ENCODE data around the gene PLXNC1. TPM values are rescaled to one million over a fixed set of nuclear protein-coding genes. Genes with fewer than 3 reads are reported as not detected.

Gene PLXNC1
- total and polyA plus RNA-seq, 2 of the 8 experiments (the other 6 are each of a cell fraction or from before 2014, with no cell fraction given): 0.83 to 2.0 TPM

DNA sequence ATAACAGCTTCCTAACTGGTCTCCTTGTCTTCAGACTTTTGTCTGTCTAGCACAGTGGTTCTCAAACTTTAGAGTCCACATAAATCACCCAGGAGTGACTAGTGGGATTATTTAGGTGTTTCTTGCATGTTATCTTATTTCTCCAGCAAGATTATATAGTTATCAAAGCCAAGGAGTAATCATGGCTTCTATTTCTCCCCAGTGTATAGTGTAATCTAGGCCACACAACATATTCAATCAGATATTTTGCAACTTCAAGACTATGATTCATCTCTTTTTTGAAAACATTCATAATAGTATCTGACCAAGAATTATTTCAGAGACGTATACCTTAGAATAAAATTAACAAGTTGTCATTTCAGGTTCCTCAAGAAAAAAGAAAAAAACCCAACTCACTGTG is 179.4 kb downstream of the PLXNC1 start:
- FAIRE-seq (no peak), DNase-seq (ENCODE audit: low read depth in 1 of 2, low spot score in 2 of 2) (no peak)
- 90% methylated on average over 1 of the region's 1 CpG; no CpG with 5 or more reads in 1 of the 2 experiments for WGBS, 2 experiments (ENCODE audit: extremely low coverage in 1 of 2, insufficient coverage in 1 of 2, insufficient read length in 1 of 2, insufficient replicate concordance in 2 of 2, low coverage in 1 of 2, low lambda C conversion rate in 2 of 2, missing lambda C conversion rate in 1 of 2)
- no peaks in the 10 kb centered on the region for H3K79me1 ChIP-seq (ENCODE audit: low read depth, low read length)
- no peak overlapping the region for H3K27ac ChIP-seq (ENCODE audit: low read depth, low read length)
- H4K5ac ChIP-seq (ENCODE audit: insufficient read length, low read depth, low read length): no peak overlapping the region
- no peaks in the 10 kb centered on the region for H4K20me1 ChIP-seq (replicated peaks in 1 of 2; ENCODE audit: control insufficient read depth in 1 of 2, insufficient read depth in 2 of 2, low read length in 2 of 2)
- H2BK20ac ChIP-seq (ENCODE audit: low read length): no peak overlapping the region
- H2AFZ ChIP-seq (ENCODE audit: low read length): no peak overlapping the region
- H4K91ac ChIP-seq (replicated peaks; ENCODE audit: insufficient read length, low read length): no peak overlapping the region
- no peak overlapping the region for H3K4me3 ChIP-seq (ENCODE audit: extremely low read depth in 1 of 4, insufficient read depth in 2 of 4, low read depth in 3 of 4, low read length in 4 of 4)
- H3K56ac ChIP-seq (replicated peaks; ENCODE audit: insufficient read length, low read depth, low read length): no peak overlapping the region
- no peak overlapping the region for H3K4me2 ChIP-seq (ENCODE audit: insufficient read depth in 1 of 2, low read depth in 2 of 2, low read length in 2 of 2)
- H3K36me3 ChIP-seq (ENCODE audit: control insufficient read depth in 2 of 4, insufficient read depth in 4 of 4, low read length in 3 of 4): peaks cover 2 to 13% (median 7%) of the 10 kb centered on the region in 4 experiments; a peak in 7 of 8 replicates
- H3K9ac ChIP-seq (replicated peaks in 1 of 4; ENCODE audit: extremely low read depth in 1 of 4, low read depth in 3 of 4, low read length in 3 of 4): no peak overlapping the region
- no peak overlapping the region for H3K23ac ChIP-seq (ENCODE audit: insufficient read length)
- no peaks in the 10 kb centered on the region for H3K79me2 ChIP-seq (ENCODE audit: control insufficient read depth in 1 of 2, insufficient read depth in 2 of 2, low read length in 2 of 2)
- H2BK5ac ChIP-seq (ENCODE audit: low read depth, low read length): no peak overlapping the region
- no peaks in the 10 kb centered on the region for H3K4me1 ChIP-seq (replicated peaks in 1 of 4; ENCODE audit: control insufficient read depth in 3 of 4, insufficient read depth in 4 of 4, low read length in 3 of 4)
- no peak overlapping the region for H2BK12ac ChIP-seq (ENCODE audit: low read depth, low read length)
- H3K27me3 ChIP-seq (replicated peaks in 1 of 4; ENCODE audit: control insufficient read depth in 3 of 4, extremely low read depth in 1 of 4, insufficient read depth in 3 of 4, low read length in 3 of 4): no peaks in the 10 kb centered on the region
- no peak overlapping the region for H4K8ac ChIP-seq (ENCODE audit: extremely low read depth, insufficient read depth, low read length)
- POLR2A ChIA-PET (ENCODE audit: partially characterized antibody): no interaction called here
- CTCF ChIA-PET (ENCODE audit: partially characterized antibody): interaction anchor here (0.6 to 1.1 kb wide), 2 partner anchors 58 to 187 kb away, joined by 3 to 6 read pairs; no protein-coding TSS in a partner anchor
- H2AK5ac ChIP-seq (ENCODE audit: low read depth, low read length): no peak overlapping the region
- H2BK15ac ChIP-seq (ENCODE audit: low read length): no peak overlapping the region
- H3K18ac ChIP-seq (ENCODE audit: extremely low read depth, low read length): no peak overlapping the region
- H3K23me2 ChIP-seq (ENCODE audit: low read depth, low read length): 0 out of 2 replicates have a peak, but pooled peaks cover 1% of the 10 kb centered on the region
- H2BK120ac ChIP-seq (replicated peaks; ENCODE audit: low read depth, low read length): no peak overlapping the region
- H3K9me3 ChIP-seq (ENCODE audit: insufficient read depth in 2 of 2, low read depth in 1 of 2, low read length in 1 of 2): 0 out of 4 replicates have a peak, but pooled peaks cover 0 to 5% of the 10 kb centered on the region in 2 experiments
- no peak overlapping the region for H3K14ac ChIP-seq (ENCODE audit: insufficient read length)
- H3K4ac ChIP-seq (replicated peaks; ENCODE audit: insufficient read length, low read depth, low read length): no peak overlapping the region
- TF ChIP-seq SP4 (IDR thresholded peaks at IDR 0.05; ENCODE audit: low read length) (no peak), BCL11A (IDR thresholded peaks at IDR 0.05; ENCODE audit: low read depth in 2 of 2, low read length in 2 of 2) (no peak), SIX5 (IDR thresholded peaks at IDR 0.05; ENCODE audit: low read depth, low read length) (no peak), TAF1 (IDR thresholded peaks at IDR 0.05; ENCODE audit: low read depth, low read length) (no peak), JUN (IDR thresholded peaks at IDR 0.05; ENCODE audit: low read depth, low read length) (no peak), NRF1 (IDR thresholded peaks at IDR 0.05; ENCODE audit: low read depth, low read length) (no peak), BACH1 (IDR thresholded peaks at IDR 0.05; ENCODE audit: low read length) (no peak)
